Measurements from ENCODE around the gene VNN1.

GRCh38 chr6:132648828-132649227 lies 65.0 kb downstream of the VNN1 start:
- no peak for TF ChIP-seq CTCF (tag by site-specific recombination; IDR thresholded peaks at IDR 0.05)
- TF ChIP-seq ATF2 (tag by site-specific recombination; IDR thresholded peaks at IDR 0.05; ENCODE audit: low read depth), result no peak

Data from HEK293 (cell line).